ENCODE results near the gene FAM120AOS. TPM values are rescaled to one million over a fixed set of nuclear protein-coding genes. Genes with fewer than 3 reads are reported as not detected.
A peak's percentile ranks its signal among the peaks of the same experiment; 100 is the strongest.

Gene FAM120AOS
- 41.6 TPM for total RNA-seq

DNA sequence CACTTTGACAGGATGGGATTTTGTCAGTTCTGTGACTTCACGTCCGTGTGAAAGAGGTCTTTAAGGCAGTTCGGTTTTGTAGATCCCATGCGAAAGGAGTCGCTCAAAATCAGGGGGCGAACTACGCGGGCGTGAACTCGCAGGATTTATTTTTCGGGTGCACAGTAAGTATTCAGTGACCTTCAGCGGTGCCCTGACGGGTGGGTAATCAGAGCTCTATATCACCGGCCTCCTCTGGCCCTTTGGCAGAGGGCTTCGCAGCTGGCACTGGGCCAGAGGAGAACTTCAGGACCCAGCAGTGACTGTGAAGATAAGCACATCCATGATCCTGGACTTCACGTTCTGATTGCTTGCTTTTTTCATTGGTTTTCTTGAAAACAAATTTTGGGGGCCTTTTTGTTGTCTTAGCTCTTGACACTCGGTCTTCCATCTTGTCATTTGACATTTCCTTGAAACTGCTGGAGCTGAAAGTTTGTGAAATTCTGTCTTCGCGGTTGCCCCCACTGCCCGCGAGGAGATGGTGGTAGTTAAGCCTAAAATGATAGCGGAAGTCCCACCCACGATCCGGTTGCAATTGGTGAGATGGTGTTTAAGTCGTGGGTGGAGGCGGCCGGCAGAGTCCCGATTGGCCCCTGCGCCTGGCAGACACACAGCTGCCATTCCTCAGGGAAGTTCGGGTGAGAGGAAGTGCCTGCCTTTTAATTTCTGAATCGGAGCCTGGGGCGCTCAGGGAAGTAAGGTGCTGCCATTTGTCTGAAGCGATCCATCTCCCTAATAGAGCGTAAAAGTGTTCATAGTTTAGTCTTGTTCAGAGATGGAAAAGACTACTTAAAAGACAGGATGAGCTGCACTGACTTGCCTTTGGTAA, at the start of gene FAM120AOS:
Gene FAM120AOS (minus strand): TSS at position 535 of the 868 bp plus-strand sequence. CDS start 872 bp downstream, outside the sequence.
- peak; percentile 91 for DNase-seq (ENCODE audit: low spot score)
- peak; percentile 97 for ATAC-seq

DNA sequence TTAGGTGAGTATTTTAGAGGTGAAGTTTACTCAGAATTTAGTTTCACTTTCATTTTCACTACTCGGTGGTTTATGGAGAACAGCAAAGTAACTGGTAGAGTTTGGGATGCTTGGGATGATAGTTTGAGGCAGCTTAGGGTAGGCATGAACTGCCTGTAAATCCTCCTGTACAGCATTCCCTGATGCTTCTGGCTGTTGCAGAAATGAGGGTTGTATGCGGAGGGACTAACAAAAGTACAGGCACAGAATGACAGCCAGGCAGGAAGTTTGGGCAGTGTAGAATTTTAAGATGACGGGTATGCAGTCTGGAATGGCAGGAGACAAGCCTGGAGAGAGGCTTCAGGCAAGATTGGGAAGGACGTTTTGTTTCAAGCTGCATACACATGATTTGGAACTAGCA, 48.0 kb upstream of the FAM120AOS start:
- no peak for DNase-seq (ENCODE audit: low spot score)
- peak; percentile 50 for ATAC-seq
- intact Hi-C loops (cut with DNase I), result no loop called here

More for the DNA sequence above, at the start of gene FAM120AOS:
- intact Hi-C loops (cut with DNase I), result no loop called here

DNA sequence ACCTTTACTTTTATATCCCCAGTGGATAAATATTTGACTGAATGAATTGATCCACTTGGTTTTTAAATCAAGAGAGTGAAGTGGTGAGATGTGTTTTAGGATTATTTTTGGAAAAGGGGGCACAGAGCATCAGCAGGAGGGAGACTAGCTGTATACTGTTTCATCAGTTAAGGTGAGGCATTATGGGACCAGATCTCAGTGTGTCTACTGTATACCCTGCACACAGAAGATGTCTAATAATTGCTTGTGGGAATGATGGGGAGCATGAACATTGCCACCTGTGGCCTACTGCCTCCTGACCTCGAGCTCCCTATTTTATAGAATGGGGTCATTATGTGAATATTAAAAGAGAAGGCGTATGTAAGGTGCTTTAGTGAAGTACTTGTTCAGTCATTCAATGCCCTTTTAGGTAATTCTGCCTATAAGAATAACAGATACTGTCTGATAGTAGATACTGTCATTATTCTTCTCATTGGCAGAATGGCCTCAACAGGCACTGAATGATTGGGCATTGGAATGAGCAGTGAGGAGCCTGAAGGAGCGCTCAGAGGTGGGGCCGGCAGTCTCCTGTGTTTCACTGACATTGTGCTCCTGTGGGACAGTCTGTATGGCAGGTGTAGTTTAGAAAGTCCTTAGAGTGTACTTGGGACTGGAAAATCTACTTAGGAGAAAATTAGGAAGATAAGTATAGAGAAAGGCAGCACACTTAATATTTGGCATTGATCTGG, 47.4 kb upstream of the FAM120AOS start:
- DNase-seq (ENCODE audit: low spot score) (no peak), ATAC-seq (no peak)
- intact Hi-C loops (cut with DNase I), result no loop called here

DNA sequence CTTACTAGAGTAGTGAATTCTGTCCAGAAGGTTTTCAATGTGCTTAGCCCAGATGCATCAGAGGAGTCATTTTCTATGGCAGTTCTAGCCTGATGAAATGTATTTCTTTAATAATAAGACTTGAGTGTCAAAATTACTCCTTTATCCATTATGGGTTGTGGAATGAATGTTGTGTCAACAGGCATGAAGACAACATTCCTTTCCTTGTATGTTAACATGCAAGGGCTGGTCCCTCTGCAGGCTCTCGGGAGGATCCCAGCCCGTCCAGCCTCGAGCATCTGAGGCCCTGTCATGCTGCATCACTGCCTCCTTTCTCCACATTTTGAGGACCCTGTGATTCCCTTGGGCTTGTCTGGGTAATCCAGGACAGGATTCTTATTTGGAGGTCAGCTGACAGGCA, 42.9 kb upstream of the FAM120AOS start:
- ATAC-seq (no peak), DNase-seq (ENCODE audit: low spot score) (no peak)
- intact Hi-C loops (cut with DNase I), result no loop called here

GRCh38 chr9:93493949-93494348, 40.6 kb upstream of the FAM120AOS start:
- DNase-seq (ENCODE audit: low spot score) (no peak), ATAC-seq (no peak)
- intact Hi-C loops (cut with DNase I), result no loop called here

GRCh38 chr9:93492327-93492726, 38.9 kb upstream of the FAM120AOS start:
- ATAC-seq (no peak), DNase-seq (ENCODE audit: low spot score) (no peak)
- intact Hi-C loops (cut with DNase I), result no loop called here

DNA sequence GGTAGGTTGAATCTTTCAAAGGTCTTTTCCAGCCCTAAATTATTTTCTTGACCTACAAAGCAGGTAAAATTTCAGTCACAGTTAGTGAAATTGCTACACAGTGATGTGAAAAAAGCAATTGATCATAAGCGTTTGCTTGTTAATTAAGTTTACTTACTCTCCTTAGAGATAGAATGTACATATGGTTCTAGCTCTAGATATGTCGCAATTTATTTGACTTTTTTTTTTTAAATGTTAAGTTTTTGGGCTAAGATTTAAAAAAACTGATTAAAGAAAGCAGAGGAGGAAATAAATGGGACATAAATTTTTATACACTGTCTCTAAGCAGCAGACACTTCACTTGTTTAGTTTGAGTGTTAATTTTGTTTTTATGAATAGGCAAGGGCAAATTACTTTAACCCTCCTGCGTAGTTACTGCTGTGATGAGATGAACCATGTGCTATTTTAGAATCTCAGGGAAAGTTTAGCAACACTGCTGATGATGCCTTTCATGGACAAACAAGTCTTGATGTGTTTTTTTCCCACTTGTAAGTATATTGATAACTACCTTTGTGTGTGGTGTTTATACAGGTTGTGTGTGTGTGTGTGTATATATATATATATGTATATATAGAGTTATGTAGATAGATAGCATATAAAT, 38.3 kb upstream of the FAM120AOS start:
- ATAC-seq, result no peak
- DNase-seq (ENCODE audit: low spot score), result no peak
- intact Hi-C loops (cut with DNase I), result no loop called here

DNA sequence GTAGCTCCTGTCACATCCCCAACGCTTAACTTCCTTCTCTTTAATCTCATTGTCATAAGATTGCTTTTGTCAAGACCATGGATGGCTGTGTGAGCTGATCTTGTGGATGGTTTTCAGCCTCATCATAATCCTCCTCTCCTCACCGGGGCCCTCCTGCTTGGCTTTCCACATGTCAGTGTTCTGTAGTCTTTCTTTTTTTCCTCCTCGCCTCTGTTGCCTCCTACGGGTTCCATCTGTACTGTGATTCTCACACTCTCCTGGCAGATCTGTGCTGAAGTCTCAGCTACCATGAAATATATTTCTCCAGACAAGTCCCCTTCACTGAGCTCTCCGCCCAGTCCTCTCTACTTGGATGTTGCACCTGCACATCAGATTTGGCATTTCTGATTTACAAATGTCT, 34.9 kb upstream of the FAM120AOS start:
- ATAC-seq (no peak), DNase-seq (ENCODE audit: low spot score) (no peak)
- intact Hi-C loops (cut with DNase I), result no loop called here

GRCh38 chr9:93486268-93486667, 32.9 kb upstream of the FAM120AOS start:
- no peak for DNase-seq (ENCODE audit: low spot score)
- intact Hi-C loops (cut with DNase I), result no loop called here
- ATAC-seq, result no peak

GRCh38 chr9:93483497-93483896, 30.1 kb upstream of the FAM120AOS start:
- DNase-seq (ENCODE audit: low spot score) (no peak), ATAC-seq (no peak)
- intact Hi-C loops (cut with DNase I), result no loop called here

GRCh38 chr9:93480728-93481324, 27.4 kb upstream of the FAM120AOS start:
- no peak for ATAC-seq
- DNase-seq (ENCODE audit: low spot score), result no peak
- intact Hi-C loops (cut with DNase I), result no loop called here

DNA sequence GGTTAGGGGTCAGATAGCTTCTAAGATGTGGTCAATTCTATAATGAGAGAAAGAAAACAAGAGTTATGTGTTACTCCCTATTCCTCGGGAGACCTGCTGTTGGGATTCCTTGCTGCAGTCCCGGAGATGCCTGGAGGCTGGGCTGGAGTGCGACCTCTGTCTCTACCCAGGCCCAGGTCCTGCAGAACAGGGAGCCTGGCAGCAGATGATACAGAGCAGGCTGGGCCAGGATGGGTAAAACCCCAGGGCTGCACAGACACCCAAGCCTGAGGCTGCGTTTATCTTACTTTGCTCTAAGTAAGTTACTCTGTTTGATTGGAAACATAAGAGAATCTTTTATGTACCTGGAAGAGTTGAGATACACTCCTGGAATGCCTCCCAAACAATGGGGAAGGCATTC, 26.9 kb upstream of the FAM120AOS start:
- no peak for DNase-seq (ENCODE audit: low spot score)
- intact Hi-C loops (cut with DNase I), result no loop called here
- no peak for ATAC-seq

DNA sequence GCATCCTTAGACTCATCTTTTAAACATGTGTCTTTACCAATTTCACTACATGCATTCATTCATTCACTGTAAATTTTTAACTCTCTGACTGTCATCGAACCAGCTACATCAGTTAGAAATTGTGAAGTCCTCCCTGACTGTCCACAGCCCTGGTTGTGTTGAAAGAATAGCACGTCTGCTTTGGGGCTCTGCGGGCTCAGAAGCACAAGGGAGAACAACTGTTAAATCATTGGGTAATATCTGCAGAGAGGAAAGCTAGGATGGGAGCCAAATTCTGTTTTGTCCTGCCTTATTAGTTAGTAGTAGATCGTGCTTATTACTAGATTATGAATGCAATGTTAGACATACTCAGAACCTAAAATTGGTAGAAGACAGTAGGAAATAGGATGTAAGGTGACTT, 26.3 kb upstream of the FAM120AOS start:
- intact Hi-C loops (cut with DNase I), result no loop called here
- no peak for DNase-seq (ENCODE audit: low spot score)
- ATAC-seq, result peak; percentile 68

DNA sequence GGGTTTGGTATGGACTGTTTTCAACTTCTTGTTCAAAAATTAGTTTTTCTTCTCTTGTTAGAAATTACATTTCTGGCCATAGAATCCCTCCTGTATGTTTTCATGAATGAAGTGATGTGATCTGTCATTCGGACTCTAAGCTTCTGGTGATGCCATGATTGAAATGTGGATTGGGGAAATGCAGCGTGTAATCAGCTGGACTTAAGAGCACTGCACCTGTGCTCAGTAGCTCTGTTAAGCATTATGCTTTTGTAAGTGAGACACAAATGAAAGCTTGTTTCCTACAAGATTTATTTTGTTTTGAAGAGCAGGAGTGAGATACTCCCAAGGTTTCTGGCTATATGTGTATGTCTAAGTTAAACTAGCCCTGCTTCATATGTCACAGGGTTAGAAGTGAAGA, 24.0 kb upstream of the FAM120AOS start:
- intact Hi-C loops (cut with DNase I), result no loop called here
- no peak for DNase-seq (ENCODE audit: low spot score)
- ATAC-seq, result no peak

GRCh38 chr9:93476924-93477323, 23.5 kb upstream of the FAM120AOS start:
- intact Hi-C loops (cut with DNase I), result no loop called here
- ATAC-seq (no peak), DNase-seq (ENCODE audit: low spot score) (no peak)

DNA sequence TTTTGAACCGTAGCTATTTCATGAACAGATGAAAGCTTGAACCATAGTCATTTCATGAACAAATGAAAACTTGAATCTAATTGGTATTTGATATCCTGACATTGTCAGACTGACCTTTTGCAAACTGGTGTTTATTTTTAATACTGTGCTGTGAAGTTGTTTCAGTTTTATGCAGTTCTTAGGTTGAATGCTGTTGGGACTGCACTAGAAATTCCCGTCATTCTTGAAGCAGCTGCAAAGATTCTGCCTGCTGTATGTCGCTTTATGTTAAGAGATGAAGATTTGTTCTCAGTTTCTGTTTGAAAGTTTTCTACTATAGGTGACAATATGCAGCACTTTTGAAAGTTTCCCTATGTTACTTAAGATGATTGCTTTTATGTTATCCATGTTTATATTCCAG, 22.5 kb upstream of the FAM120AOS start:
- DNase-seq (ENCODE audit: low spot score) (no peak), ATAC-seq (no peak)
- intact Hi-C loops (cut with DNase I), result no loop called here

- ATAC-seq (no peak), DNase-seq (ENCODE audit: low spot score) (no peak)
- intact Hi-C loops (cut with DNase I), result no loop called here
Measured at GRCh38 chr9:93475108-93475507, 21.7 kb upstream of the FAM120AOS start.

- ATAC-seq (no peak), DNase-seq (ENCODE audit: low spot score) (no peak)
Measured at GRCh38 chr9:93473411-93473810, 20.0 kb upstream of the FAM120AOS start.

DNA sequence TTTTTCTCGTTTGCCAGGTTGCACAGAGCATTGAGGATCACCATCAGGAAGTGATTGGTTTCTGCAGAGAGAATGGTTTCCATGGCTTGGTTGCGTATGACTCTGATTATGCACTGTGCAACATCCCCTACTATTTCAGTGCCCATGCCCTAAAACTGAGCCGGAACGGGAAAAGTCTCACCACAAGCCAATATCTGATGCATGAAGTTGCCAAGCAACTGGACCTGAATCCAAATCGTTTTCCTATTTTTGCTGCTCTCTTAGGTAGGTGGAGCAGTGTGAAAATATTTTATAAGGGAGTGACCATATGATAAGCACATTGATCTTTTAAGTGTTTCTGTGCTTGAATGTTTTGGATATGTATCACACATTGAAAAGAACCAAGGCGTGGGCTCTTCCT, 17.7 kb upstream of the FAM120AOS start:
- intact Hi-C loops (cut with DNase I), result no loop called here
- ATAC-seq (no peak), DNase-seq (ENCODE audit: low spot score) (no peak)

More at GRCh38 chr9:93473411-93473810, 20.0 kb upstream of the FAM120AOS start:
- intact Hi-C loops (cut with DNase I), result no loop called here
